HG02610 (cell line): Measurements from ENCODE around the gene PRF1.
"Not testable (repeated sequence)": the region's sequence is repeated elsewhere in the genome, so short reads cannot be mapped to it uniquely, and the experiment has no call there.

Source experiments
- ATAC-seq: cut with Tn5 transposase; IDR thresholded peaks from one replicate; pipeline ENCODE4 v1.9.1; 2021; ENCODE audit warnings: mild to moderate bottlenecking, moderate library complexity; ENCODE audit not compliant: unreplicated experiment

PRF1 gene

GRCh38 chr10:70595566-70596016, 7.0 kb downstream of the PRF1 start:
- no peak for ATAC-seq

GRCh38 chr10:70594161-70594560, 8.4 kb downstream of the PRF1 start:
- no peak for ATAC-seq

- ATAC-seq = no peak
Observed at GRCh38 chr10:70593513-70593890, 9.0 kb downstream of the PRF1 start.

- no peak for ATAC-seq
Observed at GRCh38 chr10:70592746-70593512, 9.6 kb downstream of the PRF1 start.

GRCh38 chr10:70592186-70592735, 10.3 kb downstream of the PRF1 start:
- ATAC-seq = no peak

GRCh38 chr10:70590655-70591416, 11.7 kb downstream of the PRF1 start:
- ATAC-seq = no peak

- ATAC-seq = no peak
Observed at GRCh38 chr10:70589762-70590654, 12.5 kb downstream of the PRF1 start.

- no peak for ATAC-seq
Observed at GRCh38 chr10:70588859-70589570, 13.5 kb downstream of the PRF1 start.

GRCh38 chr10:70588255-70588654, 14.3 kb downstream of the PRF1 start:
- ATAC-seq = no peak

GRCh38 chr10:70587045-70587658, 15.4 kb downstream of the PRF1 start:
- ATAC-seq = peak; percentile 66

GRCh38 chr10:70586348-70586930, 16.1 kb downstream of the PRF1 start:
- no peak for ATAC-seq

GRCh38 chr10:70585578-70586169, 16.9 kb downstream of the PRF1 start:
- no peak for ATAC-seq

- ATAC-seq = no peak
Observed at GRCh38 chr10:70584909-70585544, 17.5 kb downstream of the PRF1 start.

- no peak for ATAC-seq
Observed at GRCh38 chr10:70584366-70584765, 18.2 kb downstream of the PRF1 start.

- no peak for ATAC-seq
Observed at GRCh38 chr10:70583669-70584037, 18.9 kb downstream of the PRF1 start.

- no peak for ATAC-seq
Observed at GRCh38 chr10:70582793-70583668, 19.5 kb downstream of the PRF1 start.

- ATAC-seq = not testable (repeated sequence)
Observed at GRCh38 chr10:70581176-70581575, 21.4 kb downstream of the PRF1 start.
